Measurements from ENCODE around the gene HTRA3. TPM values are rescaled to one million over a fixed set of nuclear protein-coding genes. Genes with fewer than 3 reads are reported as not detected.

HTRA3 gene
- 0.05 and 0.35 TPM in 2 replicates for total RNA-seq

DNA sequence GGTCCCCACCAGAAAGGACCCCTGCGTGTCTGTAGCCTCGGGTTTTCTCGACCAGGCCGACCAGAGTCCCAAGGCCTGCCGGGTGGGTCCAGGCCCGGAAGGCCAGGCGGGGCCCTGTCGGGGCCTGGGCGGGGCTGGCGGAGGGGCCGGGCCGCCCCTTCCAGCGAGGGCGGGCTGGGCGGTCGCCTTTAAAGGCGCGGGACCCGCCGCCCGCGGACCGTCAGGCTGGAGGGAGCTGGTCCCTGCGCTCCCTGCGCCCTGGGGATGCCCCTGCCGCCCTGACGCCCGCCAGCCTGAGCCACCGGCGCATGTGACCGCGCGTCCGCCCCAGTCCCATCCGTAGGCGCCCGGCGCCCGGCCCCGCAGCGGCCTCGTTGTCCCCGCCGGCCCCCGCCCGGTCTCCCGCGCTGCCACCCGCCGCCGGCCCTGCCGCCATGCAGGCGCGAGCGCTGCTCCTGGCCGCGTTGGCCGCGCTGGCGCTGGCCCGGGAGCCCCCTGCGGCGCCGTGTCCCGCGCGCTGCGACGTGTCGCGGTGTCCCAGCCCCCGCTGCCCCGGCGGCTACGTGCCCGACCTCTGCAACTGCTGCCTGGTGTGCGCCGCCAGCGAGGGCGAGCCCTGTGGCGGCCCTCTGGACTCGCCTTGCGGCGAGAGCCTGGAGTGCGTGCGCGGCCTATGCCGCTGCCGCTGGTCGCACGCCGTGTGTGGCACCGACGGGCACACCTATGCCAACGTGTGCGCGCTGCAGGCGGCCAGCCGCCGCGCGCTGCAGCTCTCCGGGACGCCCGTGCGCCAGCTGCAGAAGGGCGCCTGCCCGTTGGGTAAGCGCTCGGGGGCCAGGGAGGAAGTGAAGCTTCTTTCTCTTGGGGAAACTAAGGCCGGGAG is at the start of gene HTRA3:
Gene HTRA3, plus strand, starts transcription at position 220 of the 883 bp plus-strand sequence. Its CDS starts 215 bp downstream, at position 435.
- DNase-seq (ENCODE audit: low read depth) = no peak

DNA sequence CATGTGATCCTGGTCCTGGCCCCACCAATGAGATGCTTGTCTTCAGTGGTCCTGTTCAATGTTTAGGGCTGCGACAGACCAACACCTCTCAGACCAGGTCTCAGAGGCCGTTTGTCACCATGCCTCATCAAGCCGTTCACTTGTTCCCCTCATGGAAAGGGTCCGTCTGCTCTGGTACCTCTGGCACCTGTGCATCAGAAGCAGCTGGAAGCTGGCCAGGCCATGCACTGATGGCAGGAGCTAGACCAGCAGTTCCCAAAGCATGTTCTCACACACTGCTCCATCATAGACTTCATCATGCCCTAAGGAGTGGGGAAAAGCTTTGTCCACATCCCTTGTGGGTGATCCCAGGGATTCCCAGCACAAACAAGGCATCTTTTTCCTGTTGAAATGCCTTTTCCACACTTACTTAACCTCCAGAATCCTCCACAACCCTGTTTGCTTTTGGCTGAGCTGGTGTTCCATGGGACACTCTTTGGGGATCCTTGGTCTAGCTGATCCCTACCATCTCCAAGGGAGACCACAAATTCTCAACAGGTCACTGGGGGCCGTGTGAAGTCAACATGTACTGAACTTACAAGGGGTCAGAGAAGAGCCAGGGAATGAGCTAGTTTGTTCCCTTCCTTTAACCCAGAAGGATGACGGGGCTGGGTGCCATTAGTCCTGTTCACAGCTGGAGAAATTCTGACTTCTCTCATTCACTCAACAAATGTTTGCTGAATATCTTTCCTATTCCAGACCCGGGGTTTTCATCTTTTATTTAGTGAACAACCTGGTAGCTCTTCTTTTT is 48.7 kb upstream of the HTRA3 start:
- no peak for DNase-seq (ENCODE audit: low read depth)

DNA sequence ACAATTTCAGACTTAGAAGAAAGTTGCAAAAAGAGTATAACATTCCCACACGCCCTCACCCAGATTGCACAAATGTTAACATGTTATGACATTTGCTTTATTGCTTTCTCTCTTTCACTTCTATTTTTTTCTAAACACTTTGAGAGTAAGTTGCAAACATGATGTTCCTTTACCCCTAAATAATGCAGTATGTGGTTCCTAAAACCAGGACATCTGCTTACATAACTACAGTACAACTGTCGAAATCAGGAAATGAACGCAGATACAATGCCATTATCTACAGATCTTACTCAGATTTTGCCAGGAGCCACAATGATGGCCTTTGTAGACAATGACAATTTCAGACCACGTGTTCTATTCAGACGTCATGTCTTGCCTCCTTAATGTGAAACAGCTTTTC is 48.1 kb upstream of the HTRA3 start:
- no peak for DNase-seq (ENCODE audit: low read depth)

DNA sequence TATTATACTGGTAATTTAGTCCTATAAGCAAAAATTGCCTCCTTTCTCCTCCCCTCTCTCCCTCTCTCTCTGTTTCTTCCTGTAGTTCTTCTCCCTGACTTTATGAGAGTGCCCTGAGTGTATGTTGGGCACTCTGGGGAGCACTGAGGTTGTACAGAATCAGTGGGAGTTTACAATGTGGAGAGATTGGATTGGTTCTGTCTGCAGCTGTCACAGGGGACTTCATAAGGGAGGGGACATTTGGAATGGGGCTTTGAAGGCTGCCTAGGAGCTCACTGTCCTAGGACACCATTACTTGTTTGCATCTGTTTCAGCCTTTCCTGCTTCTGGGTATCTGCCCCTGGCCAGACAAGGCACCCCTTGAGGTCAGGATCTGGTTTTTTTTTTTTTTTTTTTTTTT is 47.6 kb upstream of the HTRA3 start:
- DNase-seq (ENCODE audit: low read depth) = no peak

DNA sequence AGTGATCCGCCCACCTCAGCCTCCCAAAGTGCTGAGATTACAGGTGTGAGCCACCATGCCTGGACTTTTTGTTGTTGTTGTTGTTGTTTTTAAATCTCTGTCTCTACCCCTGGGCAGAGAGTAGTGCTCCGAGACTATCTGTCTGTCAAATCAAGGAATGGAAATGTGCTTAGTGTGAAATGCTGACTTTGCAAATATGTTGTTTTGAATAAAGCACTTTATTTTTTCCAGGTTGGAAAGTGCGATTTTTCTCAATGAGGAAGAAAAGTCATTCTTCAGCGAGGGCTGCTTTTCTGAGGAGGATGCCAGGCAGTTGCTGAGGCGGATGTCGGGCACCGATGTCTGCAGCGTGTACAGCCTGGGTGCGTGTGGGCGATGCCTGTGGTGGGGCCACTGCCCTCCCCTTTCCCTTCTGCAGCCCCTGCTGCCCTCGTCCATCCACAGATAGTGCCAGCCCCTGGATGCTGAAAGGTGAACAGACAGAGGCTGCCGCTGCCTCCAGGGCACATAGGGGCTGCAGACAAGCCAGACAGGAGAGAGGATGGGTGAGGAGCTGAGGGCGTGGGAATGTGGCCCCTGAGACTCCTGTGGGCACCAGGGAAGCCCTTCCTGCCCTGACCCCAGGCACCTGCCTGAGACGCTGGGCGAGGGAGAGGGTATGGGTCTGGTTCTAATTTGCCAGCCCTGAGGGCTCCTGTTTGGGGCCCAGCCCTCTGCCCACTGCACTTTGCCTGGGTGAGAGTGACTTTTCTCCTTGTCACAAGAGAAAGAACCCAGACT is 46.8 kb upstream of the HTRA3 start:
- no peak for DNase-seq (ENCODE audit: low read depth)

DNA sequence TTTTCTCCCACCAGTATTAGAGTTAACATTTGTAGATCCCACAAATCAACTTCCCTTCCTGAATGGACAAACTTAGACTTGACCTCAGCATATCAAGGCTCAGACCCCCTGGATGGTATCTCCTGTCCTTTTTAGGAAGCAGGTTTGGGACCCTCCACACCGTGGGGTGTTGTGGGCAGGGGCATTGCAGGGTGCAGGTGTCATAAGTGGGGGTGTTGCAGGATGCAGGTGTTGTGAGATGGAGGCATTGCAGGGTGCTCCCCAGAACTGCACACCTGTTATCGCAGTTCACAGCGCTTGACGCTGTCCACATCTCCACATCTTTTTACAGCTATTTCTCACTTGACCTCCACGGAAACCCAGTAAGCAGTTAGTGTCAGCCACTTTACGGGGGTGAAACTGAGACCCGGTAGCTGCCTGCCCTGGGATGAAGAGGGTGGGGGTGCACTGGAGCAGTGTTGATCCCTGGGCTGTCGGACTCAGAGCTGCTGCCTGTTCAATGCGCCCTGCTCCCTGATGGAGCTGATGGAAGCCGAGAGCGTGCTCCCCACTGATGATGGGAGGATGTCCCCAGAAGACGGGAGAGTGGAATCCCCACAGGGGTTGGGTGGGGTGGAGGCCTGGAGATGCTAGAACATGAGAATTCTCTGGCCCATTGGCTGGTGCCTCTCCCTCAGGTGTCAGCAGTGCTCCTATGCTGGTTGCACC is 45.1 kb upstream of the HTRA3 start:
- no peak for DNase-seq (ENCODE audit: low read depth)

DNA sequence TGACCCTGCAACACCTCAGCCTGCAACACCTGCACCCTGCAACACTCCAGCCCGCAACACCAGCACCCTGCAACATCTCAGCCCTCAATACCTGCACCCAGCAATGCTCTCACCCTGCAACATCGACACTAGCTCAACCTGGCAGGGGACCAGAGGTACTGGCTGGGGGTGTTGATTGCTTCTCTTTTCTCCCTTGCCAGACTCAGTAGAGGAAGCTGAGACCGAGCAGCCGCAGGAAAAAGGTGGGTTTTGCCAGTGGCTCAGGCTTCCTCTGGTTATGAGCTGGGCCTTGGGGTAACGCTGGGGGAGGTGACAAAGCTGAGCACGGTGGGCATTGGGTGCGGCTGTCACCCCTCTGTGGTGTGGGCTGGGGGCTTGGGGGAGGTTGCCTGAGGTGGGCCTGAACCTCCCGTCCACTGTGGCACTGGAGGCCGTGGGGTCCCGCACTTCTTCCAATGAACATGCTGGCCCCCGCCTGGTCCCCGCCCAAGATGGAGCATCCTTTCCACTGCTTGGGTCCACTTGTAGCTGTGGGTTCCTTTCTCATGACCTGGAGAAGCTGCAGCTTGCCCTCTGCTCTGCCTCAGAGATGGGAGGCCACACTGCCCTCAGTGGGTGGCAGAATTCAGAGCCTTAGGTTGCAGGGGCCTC is 44.5 kb upstream of the HTRA3 start:
- DNase-seq (ENCODE audit: low read depth) = no peak

DNA sequence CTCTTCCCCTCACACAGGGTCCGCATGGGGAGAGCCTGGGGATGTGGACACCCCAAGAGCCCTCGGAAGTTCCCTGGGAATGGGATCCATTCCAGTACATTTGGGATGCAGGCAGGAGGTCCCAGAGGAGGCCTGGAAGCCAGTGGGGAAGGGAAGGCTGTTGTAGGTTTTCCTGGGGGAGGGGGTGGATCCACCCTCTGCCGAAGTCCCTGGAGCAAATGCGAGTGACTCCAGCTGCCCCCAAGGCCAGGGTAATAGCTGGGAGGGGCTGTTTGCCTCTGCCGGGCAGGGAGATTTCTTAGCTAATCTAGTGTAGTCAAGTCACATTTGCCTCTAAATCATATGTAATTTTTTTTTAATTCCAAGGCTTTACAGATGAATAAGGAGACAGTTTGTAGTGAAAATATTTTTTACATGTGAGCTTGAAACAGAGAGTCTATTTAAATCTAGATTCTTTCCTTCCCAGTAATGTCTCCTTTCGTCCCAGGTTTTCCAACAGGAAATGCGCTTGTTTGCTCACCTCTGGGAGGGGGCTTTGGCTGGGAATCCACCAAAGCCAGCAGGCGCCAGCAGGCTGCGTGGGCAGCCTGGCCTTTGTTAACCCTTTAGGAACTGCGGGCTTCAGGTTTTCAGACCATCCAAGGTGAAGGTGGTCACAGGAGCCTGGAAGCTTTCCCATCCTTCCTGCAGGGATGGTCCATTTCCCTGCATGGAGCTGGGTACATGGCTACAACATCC is 43.7 kb upstream of the HTRA3 start:
- DNase-seq (ENCODE audit: low read depth) = no peak

DNA sequence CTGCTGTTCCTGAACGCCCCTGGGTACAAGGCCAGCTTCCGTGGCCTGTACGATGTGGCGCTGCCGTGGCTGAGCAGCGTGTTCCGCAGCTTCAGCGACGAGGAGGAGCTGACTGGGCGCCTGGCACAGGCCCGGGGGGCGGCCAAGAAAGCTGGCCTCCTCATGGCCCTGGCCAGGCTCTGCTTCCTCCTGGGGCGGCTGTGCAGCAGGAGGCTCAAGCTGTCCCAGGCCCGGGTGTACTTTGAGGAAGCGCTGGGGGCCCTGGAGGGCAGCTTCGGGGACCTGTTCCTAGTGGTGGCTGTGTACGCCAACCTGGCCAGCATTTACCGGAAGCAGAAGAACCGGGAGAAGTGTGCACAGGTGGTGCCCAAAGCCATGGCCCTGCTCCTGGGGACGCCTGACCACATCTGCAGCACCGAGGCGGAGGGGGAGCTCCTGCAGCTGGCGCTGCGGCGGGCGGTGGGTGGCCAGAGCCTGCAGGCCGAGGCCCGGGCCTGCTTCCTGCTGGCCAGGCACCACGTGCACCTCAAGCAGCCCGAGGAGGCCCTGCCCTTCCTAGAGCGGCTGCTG is 42.3 kb upstream of the HTRA3 start:
- DNase-seq (ENCODE audit: low read depth) = no peak

DNA sequence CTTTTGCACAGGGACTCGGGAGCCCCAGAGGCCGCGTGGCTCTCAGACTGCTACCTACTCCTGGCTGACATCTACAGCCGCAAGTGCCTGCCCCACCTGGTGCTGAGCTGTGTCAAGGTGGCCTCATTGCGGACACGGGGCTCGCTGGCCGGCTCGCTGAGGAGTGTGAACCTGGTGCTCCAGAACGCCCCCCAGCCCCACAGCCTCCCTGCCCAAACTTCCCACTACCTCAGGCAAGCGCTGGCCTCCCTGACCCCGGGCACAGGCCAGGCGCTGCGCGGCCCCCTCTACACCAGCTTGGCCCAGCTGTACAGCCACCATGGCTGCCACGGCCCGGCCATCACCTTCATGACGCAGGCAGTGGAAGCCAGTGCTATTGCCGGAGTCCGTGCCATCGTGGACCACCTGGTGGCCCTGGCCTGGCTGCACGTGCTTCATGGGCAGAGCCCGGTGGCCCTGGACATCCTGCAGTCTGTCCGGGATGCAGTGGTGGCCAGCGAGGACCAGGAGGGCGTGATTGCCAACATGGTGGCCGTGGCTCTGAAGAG is 41.7 kb upstream of the HTRA3 start:
- no peak for DNase-seq (ENCODE audit: low read depth)

DNA sequence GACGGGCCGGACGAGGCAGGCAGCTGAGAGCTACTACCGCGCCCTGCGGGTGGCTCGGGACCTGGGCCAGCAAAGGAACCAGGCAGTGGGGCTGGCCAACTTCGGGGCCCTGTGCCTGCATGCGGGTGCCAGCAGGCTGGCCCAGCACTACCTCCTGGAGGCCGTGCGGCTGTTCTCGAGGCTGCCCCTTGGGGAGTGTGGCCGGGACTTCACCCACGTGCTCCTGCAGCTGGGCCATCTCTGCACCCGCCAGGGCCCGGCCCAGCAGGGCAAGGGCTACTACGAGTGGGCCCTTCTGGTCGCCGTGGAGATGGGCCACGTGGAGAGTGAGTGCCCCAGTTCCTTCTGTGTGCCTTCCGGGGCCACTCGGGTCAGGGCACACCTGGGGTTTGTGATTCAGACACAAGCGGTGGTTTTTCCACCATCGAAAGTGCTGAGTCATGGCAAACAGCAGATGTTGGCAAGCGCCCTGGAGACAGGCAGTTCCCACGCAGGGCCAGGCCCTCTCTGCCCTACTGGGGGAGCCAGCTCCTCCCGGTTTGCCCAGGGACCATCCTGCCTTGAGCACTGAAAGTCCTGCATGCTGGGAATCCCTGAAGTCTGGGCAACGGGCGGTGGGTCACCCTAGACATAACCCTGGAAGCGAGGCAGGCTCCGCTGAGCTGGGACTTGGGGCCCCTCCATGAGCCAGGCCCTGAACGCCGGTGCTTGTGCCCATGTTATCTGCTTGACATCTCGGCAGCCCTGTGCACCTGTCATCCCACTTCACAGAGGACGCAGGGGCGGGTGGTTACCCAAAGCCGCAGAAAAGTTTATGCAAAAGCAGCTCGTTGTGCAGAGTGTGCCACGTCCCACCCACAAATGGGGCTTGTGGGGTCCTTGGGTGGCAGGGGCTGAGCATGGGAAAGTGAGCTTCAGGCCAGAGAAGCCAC is 41.0 kb upstream of the HTRA3 start:
- DNase-seq (ENCODE audit: low read depth) = peak; percentile 88

DNA sequence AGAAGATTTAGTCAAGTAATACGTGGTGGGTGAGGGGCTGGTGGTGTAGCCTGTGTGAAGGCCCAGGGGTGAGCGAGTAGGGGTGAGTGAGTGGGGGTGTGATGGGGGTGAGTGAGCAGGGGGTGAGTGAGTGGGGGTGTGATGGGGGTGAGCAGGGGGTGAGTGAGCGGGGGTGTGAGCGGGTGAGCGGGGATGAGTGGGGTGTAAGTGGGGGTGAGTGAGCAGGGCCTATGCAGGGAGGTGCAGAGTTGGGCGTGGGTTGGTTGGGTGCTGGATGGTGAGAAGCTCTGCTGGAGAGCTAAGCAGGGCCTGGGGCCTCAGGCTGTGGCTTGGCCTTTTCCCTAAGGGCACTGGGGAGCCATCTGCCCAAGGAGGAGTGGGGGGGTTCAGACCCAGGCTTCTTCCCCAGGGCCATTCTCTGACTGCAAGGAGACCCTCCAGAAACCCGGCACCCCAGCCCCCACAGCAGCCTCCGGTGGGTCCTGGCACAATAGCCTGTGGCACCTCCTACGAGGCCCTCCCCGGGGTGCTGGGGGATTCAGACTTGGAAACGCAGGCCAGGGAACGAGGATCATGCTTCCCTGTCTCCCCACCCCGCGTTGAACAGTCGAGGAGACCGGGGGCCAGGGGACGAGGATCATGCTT is 40.1 kb upstream of the HTRA3 start:
- no peak for DNase-seq (ENCODE audit: low read depth)

DNA sequence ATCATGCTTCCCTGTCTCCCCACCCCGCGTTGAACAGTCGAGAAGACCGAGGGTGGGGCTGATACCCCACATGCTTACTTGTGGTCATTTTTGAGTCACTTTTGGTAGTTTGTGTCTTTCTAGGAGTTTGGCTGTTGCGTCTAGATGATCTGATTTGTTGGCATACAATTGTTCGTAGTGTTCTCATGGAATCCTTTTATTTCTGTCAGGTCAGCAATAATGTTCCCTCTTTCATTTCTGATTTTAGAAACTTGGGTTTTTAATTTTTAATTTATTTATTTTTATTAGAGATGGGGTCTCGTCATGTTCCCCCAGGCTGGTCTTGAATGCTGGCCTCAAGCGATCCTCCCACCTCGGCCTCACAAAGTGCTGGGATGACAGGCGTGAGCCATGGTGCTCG is 39.5 kb upstream of the HTRA3 start:
- DNase-seq (ENCODE audit: low read depth) = no peak

DNA sequence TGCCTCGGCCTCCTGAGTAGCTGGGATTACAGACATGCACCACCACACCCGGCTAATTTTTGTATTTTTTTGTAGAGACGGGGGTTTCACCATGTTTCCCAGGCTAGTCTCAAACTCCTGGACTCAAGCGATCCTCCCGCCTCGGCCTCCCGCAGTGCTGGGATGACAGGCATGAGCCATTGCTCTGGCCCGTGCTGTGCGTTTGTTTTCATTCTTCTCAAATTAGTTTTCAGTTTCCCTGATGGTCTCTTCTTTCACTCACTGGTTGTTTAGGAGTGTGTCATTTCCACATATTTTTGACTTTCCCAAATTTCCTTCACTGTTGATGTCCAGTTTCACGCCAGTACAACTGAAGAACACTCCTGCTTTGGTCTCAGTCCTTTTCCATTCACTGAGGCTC is 38.7 kb upstream of the HTRA3 start:
- DNase-seq (ENCODE audit: low read depth) = no peak

DNA sequence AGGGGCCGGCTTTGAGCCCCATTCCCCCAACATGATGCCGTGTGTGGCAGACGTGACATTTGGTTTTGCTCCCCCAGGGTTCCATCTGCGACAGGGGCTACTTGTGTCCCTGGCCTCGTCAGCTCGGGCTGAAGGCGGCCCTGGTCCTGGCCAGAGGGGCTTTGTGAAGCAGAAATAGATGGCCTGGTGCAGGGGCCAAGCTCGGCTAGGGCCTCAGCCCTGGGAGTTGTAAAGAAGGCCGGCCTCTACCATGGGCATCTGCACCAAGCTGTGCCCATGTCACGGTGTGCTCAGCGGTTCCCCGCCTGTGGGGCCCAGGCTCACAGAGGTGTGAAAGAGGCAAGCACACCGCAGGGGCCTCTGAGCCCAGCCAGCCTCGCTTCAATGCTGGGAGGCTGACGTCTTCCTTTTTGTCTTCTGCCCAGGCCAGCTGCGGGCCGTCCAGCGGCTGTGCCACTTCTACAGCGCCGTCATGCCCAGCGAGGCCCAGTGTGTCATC is 38.0 kb upstream of the HTRA3 start:
- no peak for DNase-seq (ENCODE audit: low read depth)

DNA sequence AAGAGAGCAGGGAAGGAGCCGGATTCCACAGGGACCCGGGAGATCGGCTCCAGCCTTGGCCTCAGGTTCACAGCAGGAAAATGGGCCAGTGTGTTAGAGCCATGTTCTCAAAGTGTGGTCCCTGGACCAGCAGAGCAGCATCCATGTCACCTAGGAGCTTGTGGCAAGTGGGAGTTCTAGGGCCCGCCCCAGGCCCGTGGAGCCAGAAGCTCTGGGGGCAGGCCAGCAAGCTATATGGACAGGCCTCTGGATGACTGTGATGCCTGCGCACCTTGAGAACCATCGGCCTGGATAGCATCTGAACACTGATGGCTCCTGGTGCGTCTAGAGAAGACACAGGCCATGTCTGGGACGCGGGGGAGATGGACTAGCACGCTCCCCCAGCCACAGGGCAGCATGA is 36.8 kb upstream of the HTRA3 start:
- DNase-seq (ENCODE audit: low read depth) = no peak

DNA sequence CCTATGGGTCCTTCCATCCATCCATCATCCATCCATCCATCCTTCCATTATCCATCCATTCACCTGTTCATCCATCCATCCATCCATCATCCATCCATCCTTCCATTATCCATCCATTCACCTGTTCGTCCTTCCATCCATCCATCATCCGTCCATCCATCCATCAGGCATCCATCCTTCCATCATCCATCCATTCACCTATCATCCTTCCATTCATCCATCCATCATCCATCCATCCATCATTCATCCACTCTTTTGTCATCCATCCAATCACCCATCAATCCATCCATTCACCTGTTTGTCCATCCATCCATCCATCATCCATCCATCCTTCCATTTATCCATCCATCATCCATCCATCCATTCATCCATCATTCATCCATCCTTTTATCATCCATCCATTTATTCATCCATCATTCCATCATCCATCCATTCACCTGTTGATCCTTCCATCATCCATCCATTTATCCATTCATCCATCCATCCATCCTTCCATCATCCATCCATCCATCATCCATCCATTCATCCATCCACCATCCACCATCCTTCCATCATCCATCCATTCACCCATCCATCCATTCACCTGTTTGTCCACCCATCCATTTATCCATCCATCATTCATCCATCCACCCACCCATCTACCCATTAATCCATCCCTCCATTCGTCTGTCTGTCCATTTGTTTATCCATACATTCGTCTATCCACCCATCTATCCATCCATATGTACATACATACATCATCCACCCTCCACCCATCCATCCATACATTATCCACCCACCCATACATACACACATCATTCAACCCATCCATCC is 35.7 kb upstream of the HTRA3 start:
- DNase-seq (ENCODE audit: low read depth) = no peak
